ENCODE data around the gene KLHDC8A.

DNA sequence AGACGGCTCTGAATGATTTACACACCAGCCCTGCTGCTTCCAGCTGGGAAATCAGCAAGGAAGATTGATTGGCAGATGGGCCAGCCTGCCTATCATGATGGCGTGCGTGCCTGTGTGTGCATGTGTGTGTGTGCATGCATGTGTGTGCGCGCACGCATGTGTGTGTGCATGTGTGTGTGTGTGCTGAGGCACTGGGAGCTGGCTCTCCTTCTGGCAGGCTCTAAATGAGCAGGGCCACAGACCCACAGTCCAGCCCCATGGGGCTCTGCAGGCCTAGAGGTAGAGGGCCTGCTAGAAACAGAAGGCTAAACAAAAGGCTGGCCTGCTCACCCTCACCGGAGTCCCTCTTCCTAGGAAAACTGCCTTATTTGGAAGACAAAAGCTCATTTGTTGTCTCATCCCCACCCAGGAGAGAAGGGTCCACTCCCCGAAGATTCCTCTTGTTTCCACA lies 6.0 kb downstream of the KLHDC8A start:
- TF ChIP-seq MAX (IDR thresholded peaks at IDR 0.05): no peak
- no peak for TF ChIP-seq CTCF (IDR thresholded peaks at IDR 0.05 in 2 of 3, conservative IDR thresholded peaks at IDR 0.05 in 1 of 3; ENCODE audit: borderline replicate concordance in 1 of 3, insufficient read depth in 1 of 3, low read depth in 2 of 3, low read length in 2 of 3)
- no peak for TF ChIP-seq JUND (IDR thresholded peaks at IDR 0.05)
- no peak for TF ChIP-seq TCF7L2 (IDR thresholded peaks at IDR 0.05; ENCODE audit: borderline replicate concordance, extremely low read depth, insufficient read depth, insufficient read length)
- no peak for TF ChIP-seq CEBPB (IDR thresholded peaks at IDR 0.05; ENCODE audit: low read depth)
- no peak for TF ChIP-seq POLR2A (IDR thresholded peaks at IDR 0.05; ENCODE audit: borderline replicate concordance, extremely low read depth, insufficient read depth, insufficient read length)
- TF ChIP-seq POLR2AphosphoS5 (IDR thresholded peaks at IDR 0.05; ENCODE audit: low read depth, low read length): no peak
